PC-9 (cell line): ENCODE measurements around the gene KLHL26. TPM values are rescaled to one million over a fixed set of nuclear protein-coding genes. Genes with fewer than 3 reads are reported as not detected.

Experiments used
- BruUV-seq: library from RNA; stranded (reverse); fragments of 400-500 nt; replicated peaks from 2 replicates; lab custom pipeline; 2021; lab: Mats Ljungman, UMichigan
- CTCF ChIA-PET: fragments of 300-600 bp; sonication (Branson Sonifier 250); formaldehyde crosslinking; loops from one replicate; lab custom pipeline; 2022; ENCODE audit warnings: antibody characterized with exemption; lab: Charles Lee
- POLR2A ChIA-PET: fragments of 300-600 bp; sonication (Branson Sonifier 250); formaldehyde crosslinking; loops from one replicate; lab custom pipeline; 2022; ENCODE audit warnings: antibody characterized with exemption; ENCODE audit not compliant: unreplicated experiment; lab: Charles Lee
- DNase-seq, 2 experiments: peaks; one replicate each; pipeline versions ENCODE4 v3.0.0 to v3.0.0-alpha.2; 2015 to 2022; ENCODE audit warnings: mixed read lengths in 1 of 2
- H2AFZ ChIP-seq: fragments of 200-600 bp; sonication (generic); 2 replicates; pipeline ENCODE4 v1.8.1; 2017; ENCODE audit warnings: antibody characterized with exemption
- H3F3A ChIP-seq: fragments of 200-600 bp; sonication (generic); 2 replicates; pipeline ENCODE4 v1.8.1; 2017; ENCODE audit warnings: antibody characterized with exemption, mild to moderate bottlenecking, low read depth; ENCODE audit not compliant: insufficient read depth
- H3K27ac ChIP-seq: fragments of 200-600 bp; sonication (generic); 2 replicates; pipeline ENCODE4 v1.6.1; 2016; ENCODE audit warnings: mixed run types
- H3K27me3 ChIP-seq: fragments of 200-600 bp; sonication (generic); 2 replicates; pipeline ENCODE4 v1.6.1; 2016; ENCODE audit warnings: low read depth, mixed run types; ENCODE audit not compliant: insufficient read depth
- H3K36me3 ChIP-seq: fragments of 200-600 bp; sonication (generic); 2 replicates; pipeline ENCODE4 v1.6.1; 2016; ENCODE audit warnings: low read depth, mixed run types
- H3K4me1 ChIP-seq: fragments of 200-600 bp; sonication (generic); replicated peaks from 2 replicates; pipeline ENCODE4 v1.6.1; 2016; ENCODE audit warnings: mixed run types; ENCODE audit not compliant: insufficient read depth
- H3K4me2 ChIP-seq: fragments of 200-600 bp; sonication (generic); 2 replicates; pipeline ENCODE4 v1.6.1; 2017; ENCODE audit warnings: mixed run types
- H3K4me3 ChIP-seq: fragments of 200-600 bp; sonication (generic); 2 replicates; pipeline ENCODE4 v1.6.1; 2016; ENCODE audit warnings: mixed run types
- H3K79me2 ChIP-seq: fragments of 200-600 bp; sonication (generic); 2 replicates; pipeline ENCODE4 v1.6.1; 2017; ENCODE audit warnings: low read depth, mixed run types
- H3K9me2 ChIP-seq: fragments of 200-600 bp; sonication (generic); 2 replicates; pipeline ENCODE4 v1.8.1; 2017; ENCODE audit warnings: mild to moderate bottlenecking; ENCODE audit not compliant: insufficient read depth
- H3K9me3 ChIP-seq: fragments of 200-600 bp; sonication (generic); 2 replicates; pipeline ENCODE4 v1.8.1; 2016; ENCODE audit warnings: low read depth; ENCODE audit not compliant: insufficient read depth
- H4K20me1 ChIP-seq: fragments of 200-600 bp; sonication (generic); 2 replicates; pipeline ENCODE4 v1.8.1; 2017; ENCODE audit not compliant: insufficient read depth
- EZH2 ChIP-seq: fragments of 200-600 bp; sonication (generic); IDR thresholded peaks from 2 replicates; pipeline ENCODE4 v1.8.0; 2017; ENCODE audit warnings: antibody characterized with exemption, low read depth
- intact Hi-C: fragments of 100-400 bp; cut with micrococcal nuclease; formaldehyde crosslinking; loops from one replicate; pipeline ENCODE4 v1.10.0; 2022; ENCODE audit not compliant: unreplicated experiment
- total RNA-seq: library from RNA; stranded (reverse); gene quantifications from 2 replicates; pipeline ENCODE4 v1.2.3, GENCODE V29; 2021
- TF ChIP-seq, protein P1 (sequence below): fragments of 200-600 bp; sonication (generic); conservative IDR thresholded peaks from 2 replicates; pipeline ENCODE4 v1.6.1; 2017; ENCODE audit warnings: mixed run types, antibody characterized with exemption, mild to moderate bottlenecking, moderate library complexity

KLHL26 gene
- total RNA-seq, 1 experiment from 2014 or later = 11.8 TPM

GRCh38 chr19:18716857-18717256 lies 80.0 kb downstream of the KLHL26 start:
- Histone ChIP-seq H3K9me2 (no peaks in the 10 kb centered on the region), H3K4me1 (no peaks in the 10 kb centered on the region), H3F3A (no peaks in the 10 kb centered on the region), H3K4me2 (no peak overlapping the region), H3K27ac (no peak overlapping the region), H3K9me3 (no peaks in the 10 kb centered on the region), H3K27me3 (no peaks in the 10 kb centered on the region), H3K79me2 (no peaks in the 10 kb centered on the region), H3K36me3 (no peaks in the 10 kb centered on the region), H3K4me3 (no peak overlapping the region), H2AFZ (no peak overlapping the region), H4K20me1 (peaks cover 29% of the 10 kb centered on the region)
- no peak for DNase-seq
- TF ChIP-seq, protein P1, sequence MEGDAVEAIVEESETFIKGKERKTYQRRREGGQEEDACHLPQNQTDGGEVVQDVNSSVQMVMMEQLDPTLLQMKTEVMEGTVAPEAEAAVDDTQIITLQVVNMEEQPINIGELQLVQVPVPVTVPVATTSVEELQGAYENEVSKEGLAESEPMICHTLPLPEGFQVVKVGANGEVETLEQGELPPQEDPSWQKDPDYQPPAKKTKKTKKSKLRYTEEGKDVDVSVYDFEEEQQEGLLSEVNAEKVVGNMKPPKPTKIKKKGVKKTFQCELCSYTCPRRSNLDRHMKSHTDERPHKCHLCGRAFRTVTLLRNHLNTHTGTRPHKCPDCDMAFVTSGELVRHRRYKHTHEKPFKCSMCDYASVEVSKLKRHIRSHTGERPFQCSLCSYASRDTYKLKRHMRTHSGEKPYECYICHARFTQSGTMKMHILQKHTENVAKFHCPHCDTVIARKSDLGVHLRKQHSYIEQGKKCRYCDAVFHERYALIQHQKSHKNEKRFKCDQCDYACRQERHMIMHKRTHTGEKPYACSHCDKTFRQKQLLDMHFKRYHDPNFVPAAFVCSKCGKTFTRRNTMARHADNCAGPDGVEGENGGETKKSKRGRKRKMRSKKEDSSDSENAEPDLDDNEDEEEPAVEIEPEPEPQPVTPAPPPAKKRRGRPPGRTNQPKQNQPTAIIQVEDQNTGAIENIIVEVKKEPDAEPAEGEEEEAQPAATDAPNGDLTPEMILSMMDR = no peak
- no peak for TF ChIP-seq EZH2
- no TSS peak for BruUV-seq
- intact Hi-C loops = no loop called here
- CTCF ChIA-PET = no interaction called here
- POLR2A ChIA-PET = no interaction called here

- Histone ChIP-seq H3K36me3 (no peaks in the 10 kb centered on the region), H3K4me2 (no peak overlapping the region), H3K27me3 (no peaks in the 10 kb centered on the region), H3K9me3 (no peaks in the 10 kb centered on the region), H3K9me2 (no peaks in the 10 kb centered on the region), H3K27ac (no peak overlapping the region), H3K79me2 (no peaks in the 10 kb centered on the region), H2AFZ (no peak overlapping the region), H3K4me1 (no peaks in the 10 kb centered on the region), H3K4me3 (no peak overlapping the region), H4K20me1 (peaks cover 29% of the 10 kb centered on the region), H3F3A (no peaks in the 10 kb centered on the region)
- POLR2A ChIA-PET = no interaction called here
- no peak for DNase-seq
- intact Hi-C loops = no loop called here
- no peak for TF ChIP-seq EZH2
- TF ChIP-seq, protein P1 = no peak
- no TSS peak for BruUV-seq
- CTCF ChIA-PET = no interaction called here
These were observed 80.8 kb downstream of the KLHL26 start for GRCh38 chr19:18717601-18718000.

GRCh38 chr19:18718015-18718526 lies 81.2 kb downstream of the KLHL26 start:
- TF ChIP-seq EZH2 = no peak
- TF ChIP-seq, protein P1 = no peak
- Histone ChIP-seq H3K79me2 (no peaks in the 10 kb centered on the region), H3K9me3 (no peaks in the 10 kb centered on the region), H4K20me1 (peaks cover 29% of the 10 kb centered on the region), H3K4me3 (no peak overlapping the region), H3K4me2 (no peak overlapping the region), H2AFZ (no peak overlapping the region), H3K27me3 (no peaks in the 10 kb centered on the region), H3K4me1 (no peaks in the 10 kb centered on the region), H3K27ac (no peak overlapping the region), H3K36me3 (no peaks in the 10 kb centered on the region), H3K9me2 (no peaks in the 10 kb centered on the region), H3F3A (no peaks in the 10 kb centered on the region)
- intact Hi-C loops = no loop called here
- no peak for DNase-seq
- no TSS peak for BruUV-seq
- CTCF ChIA-PET = no interaction called here
- POLR2A ChIA-PET = no interaction called here
